CD4-positive, alpha-beta T cell treated with Interferon gamma for 1 hour (primary cell): ENCODE data around the gene MPDU1.

Experiments used
- DNase-seq: peaks from one replicate; pipeline ENCODE4 v3.0.0-alpha.2; 2020

MPDU1 gene

GRCh38 chr17:7583253-7584109 is at the start of gene MPDU1:
Gene MPDU1 (plus strand): TSS chr17:7583852. CDS start chr17:7583863, 11 bp downstream.
- peak; percentile 96 for DNase-seq

GRCh38 chr17:7538050-7538449 is 45.6 kb upstream of the MPDU1 start:
- no peak for DNase-seq

GRCh38 chr17:7538891-7539545 is 44.6 kb upstream of the MPDU1 start:
- no peak for DNase-seq

GRCh38 chr17:7541074-7541621 is 42.5 kb upstream of the MPDU1 start:
- no peak for DNase-seq

- no peak for DNase-seq
Observed at GRCh38 chr17:7544911-7545310, 38.7 kb upstream of the MPDU1 start.

- DNase-seq = peak; percentile 25
Observed at GRCh38 chr17:7548585-7549400, 34.9 kb upstream of the MPDU1 start, which contains the start of gene TNFSF12. Gene TNFSF12 (plus strand): TSS chr17:7549058. CDS start chr17:7549154, 96 bp downstream.

GRCh38 chr17:7549401-7550055 is 34.1 kb upstream of the MPDU1 start:
- DNase-seq = peak; percentile 39

GRCh38 chr17:7550344-7550743 is 33.3 kb upstream of the MPDU1 start:
- DNase-seq = no peak

GRCh38 chr17:7551396-7551795 is 32.3 kb upstream of the MPDU1 start:
- DNase-seq = no peak

- peak; percentile 33 for DNase-seq
Observed at GRCh38 chr17:7552621-7553051, 31.0 kb upstream of the MPDU1 start.

GRCh38 chr17:7553356-7553755 is 30.3 kb upstream of the MPDU1 start:
- DNase-seq = no peak

GRCh38 chr17:7555320-7555948 is 28.2 kb upstream of the MPDU1 start:
- DNase-seq = no peak

GRCh38 chr17:7556627-7557026 is 27.0 kb upstream of the MPDU1 start:
- no peak for DNase-seq

- no peak for DNase-seq
Observed at GRCh38 chr17:7557147-7557764, 26.4 kb upstream of the MPDU1 start.

GRCh38 chr17:7557775-7558543 is 25.7 kb upstream of the MPDU1 start:
- DNase-seq = peak; percentile 65

- DNase-seq = no peak
Observed at GRCh38 chr17:7558544-7559319, 24.9 kb upstream of the MPDU1 start, which contains the start of gene TNFSF13. Gene TNFSF13 (plus strand): TSS chr17:7558750. CDS start chr17:7559040, 290 bp downstream.

- DNase-seq = no peak
Observed at GRCh38 chr17:7559320-7560171, 24.1 kb upstream of the MPDU1 start.
